ENCODE measurements around the gene CCL1. TPM values are rescaled to one million over a fixed set of nuclear protein-coding genes. Genes with fewer than 3 reads are reported as not detected.
"Not testable (repeated sequence)": the region's sequence is repeated elsewhere in the genome, so short reads cannot be mapped to it uniquely, and the experiment has no call there.

Gene CCL1
- total RNA-seq, 4 donors from 2014 or later, result not detected

DNA sequence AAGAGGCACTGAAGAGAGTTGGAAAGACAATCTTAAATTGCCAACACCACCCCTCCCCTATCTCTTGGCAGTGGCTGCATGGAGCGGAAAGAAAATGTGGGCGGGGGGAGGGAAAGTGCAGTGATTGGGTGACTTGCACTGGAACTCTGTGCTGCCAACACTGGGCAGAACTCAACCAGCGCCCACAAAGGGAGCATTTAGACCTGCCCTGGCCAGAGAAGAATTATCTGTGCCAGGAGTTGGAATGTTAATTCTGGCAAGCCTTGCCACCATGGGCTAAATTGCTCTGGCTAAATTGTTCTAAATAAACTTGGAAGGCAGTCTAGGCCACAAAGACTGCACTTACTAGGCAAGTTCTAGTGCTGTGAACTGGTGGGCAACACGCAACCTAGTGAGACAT is 13.3 kb downstream of the CCL1 start:
- DNase-seq (ENCODE audit: low spot score in 2 of 2), result no peak
- no peak overlapping the region for H3K4me3 ChIP-seq
- 54% methylated on average over 4 of the region's 4 CpGs for WGBS
- TF ChIP-seq, protein P1, sequence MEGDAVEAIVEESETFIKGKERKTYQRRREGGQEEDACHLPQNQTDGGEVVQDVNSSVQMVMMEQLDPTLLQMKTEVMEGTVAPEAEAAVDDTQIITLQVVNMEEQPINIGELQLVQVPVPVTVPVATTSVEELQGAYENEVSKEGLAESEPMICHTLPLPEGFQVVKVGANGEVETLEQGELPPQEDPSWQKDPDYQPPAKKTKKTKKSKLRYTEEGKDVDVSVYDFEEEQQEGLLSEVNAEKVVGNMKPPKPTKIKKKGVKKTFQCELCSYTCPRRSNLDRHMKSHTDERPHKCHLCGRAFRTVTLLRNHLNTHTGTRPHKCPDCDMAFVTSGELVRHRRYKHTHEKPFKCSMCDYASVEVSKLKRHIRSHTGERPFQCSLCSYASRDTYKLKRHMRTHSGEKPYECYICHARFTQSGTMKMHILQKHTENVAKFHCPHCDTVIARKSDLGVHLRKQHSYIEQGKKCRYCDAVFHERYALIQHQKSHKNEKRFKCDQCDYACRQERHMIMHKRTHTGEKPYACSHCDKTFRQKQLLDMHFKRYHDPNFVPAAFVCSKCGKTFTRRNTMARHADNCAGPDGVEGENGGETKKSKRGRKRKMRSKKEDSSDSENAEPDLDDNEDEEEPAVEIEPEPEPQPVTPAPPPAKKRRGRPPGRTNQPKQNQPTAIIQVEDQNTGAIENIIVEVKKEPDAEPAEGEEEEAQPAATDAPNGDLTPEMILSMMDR (IDR thresholded peaks at IDR 0.05), result no peak
- TF ChIP-seq POLR2A (IDR thresholded peaks at IDR 0.05), result no peak
- no peak for TF ChIP-seq POLR2AphosphoS5 (IDR thresholded peaks at IDR 0.05)
- no peak for TF ChIP-seq EP300 (IDR thresholded peaks at IDR 0.05)
- peaks cover 9% of the 10 kb centered on the region for H3K4me1 ChIP-seq
- H3K27me3 ChIP-seq, result no peaks in the 10 kb centered on the region
- no peaks in the 10 kb centered on the region for H3K36me3 ChIP-seq
- no peaks in the 10 kb centered on the region for H3K9me3 ChIP-seq
- no peak overlapping the region for H3K27ac ChIP-seq

- Histone ChIP-seq H3K27ac (no peak overlapping the region), H3K27me3 (no peaks in the 10 kb centered on the region), H3K9me3 (no peaks in the 10 kb centered on the region), H3K36me3 (no peaks in the 10 kb centered on the region), H3K4me3 (no peak overlapping the region), H3K4me1 (peaks cover 9% of the 10 kb centered on the region)
- no peak for DNase-seq (ENCODE audit: low spot score in 2 of 2)
- WGBS, result 72% methylated on average over 4 of the region's 4 CpGs
- no peak for TF ChIP-seq EP300 (IDR thresholded peaks at IDR 0.05)
Observed at GRCh38 chr17:34347063-34347462, 16.0 kb downstream of the CCL1 start.

DNA sequence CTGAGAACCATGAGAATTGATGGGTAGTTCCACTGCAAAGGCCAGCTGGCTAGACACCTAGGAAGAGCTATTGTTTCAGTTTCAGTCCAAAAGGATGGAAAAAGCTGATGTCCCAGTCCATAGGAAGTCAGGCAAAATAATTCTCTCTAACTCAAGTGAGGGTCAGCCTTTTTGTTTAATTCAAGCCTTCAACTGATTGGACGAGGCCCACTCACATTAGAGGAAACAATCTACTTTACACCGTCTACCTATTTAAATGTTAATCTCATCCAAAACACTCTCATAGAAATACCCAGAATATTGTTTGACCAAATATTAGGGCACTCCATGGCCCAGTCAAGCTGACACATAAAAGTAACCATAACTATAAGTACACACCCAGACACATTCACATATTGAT is 21.1 kb downstream of the CCL1 start:
- Histone ChIP-seq H3K27me3 (no peaks in the 10 kb centered on the region), H3K27ac (no peak overlapping the region), H3K9me3 (no peaks in the 10 kb centered on the region), H3K4me3 (no peak overlapping the region), H3K4me1 (no peaks in the 10 kb centered on the region), H3K36me3 (no peaks in the 10 kb centered on the region)
- no peak for DNase-seq (ENCODE audit: low spot score in 2 of 2)
- TF ChIP-seq POLR2A (IDR thresholded peaks at IDR 0.05) (no peak), POLR2AphosphoS5 (IDR thresholded peaks at IDR 0.05) (no peak), EP300 (IDR thresholded peaks at IDR 0.05) (no peak)
- TF ChIP-seq, protein P1 (IDR thresholded peaks at IDR 0.05), result no peak
- 90% methylated on average over 2 of the region's 2 CpGs for WGBS

- no peaks in the 10 kb centered on the region for H3K9me3 ChIP-seq
- 76% methylated on average over 3 of the region's 3 CpGs for WGBS
- H3K4me3 ChIP-seq, result no peak overlapping the region
Observed at GRCh38 chr17:34339138-34339770, 23.8 kb downstream of the CCL1 start.

DNA sequence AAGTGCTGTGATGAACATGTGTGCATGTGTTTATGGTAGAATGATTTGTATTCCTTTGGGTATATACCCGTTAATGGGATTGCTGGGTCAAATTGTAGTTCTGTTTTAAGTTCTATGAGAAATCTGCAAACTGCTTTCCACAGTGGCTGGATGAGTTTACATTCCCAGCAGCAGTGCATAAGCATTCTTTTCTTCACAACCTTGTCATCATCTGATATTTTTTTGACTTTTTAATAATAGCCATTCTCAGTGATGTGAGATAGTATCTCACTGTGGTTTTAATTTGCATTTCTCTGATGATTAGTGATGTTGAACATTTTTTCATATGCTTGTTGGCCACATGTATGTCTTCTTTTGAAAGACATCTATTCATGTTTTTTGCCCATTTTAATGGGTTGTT is 25.3 kb downstream of the CCL1 start:
- H3K27me3 ChIP-seq, result no peaks in the 10 kb centered on the region
- WGBS, result 47% methylated on average over 1 of the region's 1 CpG
- H3K4me3 ChIP-seq, result no peak overlapping the region
- TF ChIP-seq POLR2A (IDR thresholded peaks at IDR 0.05) (no peak), POLR2AphosphoS5 (IDR thresholded peaks at IDR 0.05) (no peak), EP300 (IDR thresholded peaks at IDR 0.05) (no peak)
- TF ChIP-seq, protein P1 (IDR thresholded peaks at IDR 0.05), result no peak
- no peaks in the 10 kb centered on the region for H3K36me3 ChIP-seq
- no peak for DNase-seq (ENCODE audit: low spot score in 2 of 2)
- no peak overlapping the region for H3K27ac ChIP-seq
- H3K9me3 ChIP-seq, result no peaks in the 10 kb centered on the region
- no peaks in the 10 kb centered on the region for H3K4me1 ChIP-seq

More at GRCh38 chr17:34339138-34339770, 23.8 kb downstream of the CCL1 start:
- no peak overlapping the region for H3K27ac ChIP-seq
- TF ChIP-seq, protein P1 (IDR thresholded peaks at IDR 0.05), result no peak
- TF ChIP-seq POLR2A (IDR thresholded peaks at IDR 0.05), result no peak
- TF ChIP-seq EP300 (IDR thresholded peaks at IDR 0.05), result no peak
- no peak for TF ChIP-seq POLR2AphosphoS5 (IDR thresholded peaks at IDR 0.05)
- no peaks in the 10 kb centered on the region for H3K4me1 ChIP-seq
- DNase-seq (ENCODE audit: low spot score in 2 of 2), result no peak
- no peaks in the 10 kb centered on the region for H3K27me3 ChIP-seq
- H3K36me3 ChIP-seq, result no peaks in the 10 kb centered on the region

- H3K36me3 ChIP-seq; H3K4me1 ChIP-seq; H3K27me3 ChIP-seq; H3K9me3 ChIP-seq; DNase-seq (ENCODE audit: low spot score in 2 of 2); H3K4me3 ChIP-seq; H3K27ac ChIP-seq: not testable (repeated sequence)
- 60% methylated on average over 4 of the region's 4 CpGs for WGBS
Observed at GRCh38 chr17:34327580-34327979, 35.5 kb downstream of the CCL1 start.
